HK-2 (cell line): ENCODE measurements around the gene PMEPA1.

ENCODE experiments used
- DNase-seq: peaks from one replicate; pipeline ENCODE4 v3.0.0-alpha.2; 2018; ENCODE audit not compliant: unreplicated experiment

The PMEPA1 gene

GRCh38 chr20:57609842-57610167, 100.0 kb downstream of the PMEPA1 start:
- DNase-seq, result no peak

GRCh38 chr20:57609086-57609841, 100.6 kb downstream of the PMEPA1 start:
- DNase-seq, result no peak

- DNase-seq, result no peak
Measured at GRCh38 chr20:57608516-57608915, 101.3 kb downstream of the PMEPA1 start.

- DNase-seq, result no peak
Measured at GRCh38 chr20:57605878-57606277, 103.9 kb downstream of the PMEPA1 start.

- no peak for DNase-seq
Measured at GRCh38 chr20:57605045-57605444, 104.8 kb downstream of the PMEPA1 start.

DNA sequence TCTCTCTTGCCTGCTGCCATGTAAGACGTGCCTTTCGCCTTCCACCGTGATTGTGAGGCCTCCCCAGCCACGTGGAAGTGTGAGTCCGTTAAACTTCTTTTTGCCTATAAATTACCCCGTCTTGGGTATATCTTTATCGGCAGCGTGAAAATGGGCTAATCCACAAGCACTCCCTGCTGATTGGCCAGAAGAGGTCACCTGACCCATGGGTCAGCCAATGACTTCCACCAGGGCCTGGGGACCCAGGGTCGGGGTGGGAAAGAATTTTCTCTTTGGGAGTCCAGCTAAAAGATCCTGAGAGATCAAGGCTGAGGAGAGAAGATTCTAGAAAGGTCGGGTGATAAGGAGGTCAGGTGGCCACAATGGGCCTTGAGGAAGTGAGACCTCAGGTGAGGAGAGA, 106.7 kb downstream of the PMEPA1 start:
- DNase-seq, result no peak

DNA sequence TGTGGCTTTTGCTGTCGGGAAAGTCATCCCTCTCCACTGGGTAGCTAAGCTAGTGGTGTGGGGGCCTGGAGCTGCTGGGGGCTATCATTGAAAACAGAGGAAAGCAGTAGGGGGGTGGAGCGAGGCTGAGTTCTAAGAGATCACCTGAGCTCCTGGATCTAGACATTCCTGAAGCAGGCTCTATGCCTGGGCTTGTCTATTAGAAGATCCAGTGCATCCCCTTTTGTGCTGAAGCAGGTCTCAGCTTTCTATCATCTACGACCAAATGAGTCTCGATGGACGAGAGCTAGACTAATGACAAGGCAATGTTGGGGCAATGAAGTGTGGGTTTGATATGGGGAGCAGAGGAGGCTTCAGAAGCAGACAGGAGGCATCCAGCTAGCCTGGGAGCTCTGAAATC, 108.1 kb downstream of the PMEPA1 start:
- DNase-seq, result no peak

DNA sequence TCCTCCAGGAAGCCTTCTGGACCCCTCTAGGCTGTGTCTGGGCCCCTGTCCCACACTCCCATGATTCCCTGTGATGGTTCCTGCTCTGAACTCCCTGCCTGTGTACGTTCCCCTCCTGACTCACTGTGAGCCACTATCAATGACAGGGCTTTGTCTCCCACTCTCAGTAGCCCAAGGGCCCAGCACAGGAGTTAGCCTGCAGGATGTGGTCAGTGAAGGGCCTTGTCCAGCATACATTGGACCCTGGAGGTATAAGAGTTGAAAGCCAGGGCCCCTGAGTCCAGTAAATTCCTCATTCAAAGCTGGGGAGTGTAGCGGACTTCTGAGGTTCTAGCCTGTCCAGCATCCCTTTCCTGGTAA, 108.6 kb downstream of the PMEPA1 start:
- DNase-seq, result no peak

- no peak for DNase-seq
Measured at GRCh38 chr20:57600320-57601210, 109.2 kb downstream of the PMEPA1 start.

GRCh38 chr20:57598491-57598890, 111.3 kb downstream of the PMEPA1 start:
- no peak for DNase-seq
